Measurements from ENCODE around the gene TPPP3. TPM values are rescaled to one million over a fixed set of nuclear protein-coding genes. Genes with fewer than 3 reads are reported as not detected.
A peak's percentile ranks its signal among the peaks of the same experiment; 100 is the strongest.

The TPPP3 gene
- polyA plus RNA-seq, 1 of the 3 experiments (the other 2 are of a cell fraction): 33.5 TPM

DNA sequence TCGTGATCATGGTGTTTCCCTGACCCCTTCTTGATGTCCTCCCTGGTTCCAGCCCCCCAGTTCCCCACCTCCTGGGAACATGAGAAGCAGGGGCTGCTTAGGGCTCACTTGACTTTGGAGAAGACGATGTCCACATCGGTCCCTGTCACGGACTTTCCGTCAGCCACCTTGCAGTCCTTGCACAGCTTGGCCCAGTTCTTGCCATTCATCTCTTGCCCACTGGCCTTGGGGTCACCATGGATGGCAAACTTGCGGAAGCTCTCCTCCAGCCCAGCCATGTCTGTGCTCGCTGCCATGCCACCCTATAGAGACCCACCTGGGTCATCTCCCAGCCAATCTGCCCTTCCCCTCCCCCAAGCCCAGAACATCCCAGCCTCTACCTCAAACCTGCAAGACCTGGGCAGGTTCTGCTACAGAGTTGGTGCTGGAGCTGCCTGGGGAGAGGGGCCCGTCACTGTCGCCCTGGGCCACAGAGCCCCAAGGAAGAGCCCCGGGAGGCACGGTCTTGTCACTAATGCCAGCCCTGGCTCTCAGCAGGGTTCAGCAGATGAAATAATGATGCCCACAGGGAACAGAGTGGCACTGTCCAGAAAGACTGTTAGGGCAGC is 2.4 kb downstream of the TPPP3 start:
- no peaks in the 10 kb centered on the region for H3K27me3 ChIP-seq (ENCODE audit: insufficient read depth)
- no peak for TF ChIP-seq TEAD4 (IDR thresholded peaks at IDR 0.05; ENCODE audit: borderline replicate concordance, insufficient read depth)
- no peak for TF ChIP-seq RFX5 (IDR thresholded peaks at IDR 0.05; ENCODE audit: low read length)
- TF ChIP-seq FOXM1 (IDR thresholded peaks at IDR 0.05; ENCODE audit: low read depth): no peak
- TF ChIP-seq MXI1 (IDR thresholded peaks at IDR 0.05; ENCODE audit: low read depth, low read length): no peak
- TF ChIP-seq CHD2 (IDR thresholded peaks at IDR 0.05; ENCODE audit: low read length, partially characterized antibody): no peak
- TF ChIP-seq FOXJ3 (CRISPR knock-in tag; IDR thresholded peaks at IDR 0.05): no peak
- no peak for TF ChIP-seq EZH2phosphoT487 (IDR thresholded peaks at IDR 0.05; ENCODE audit: borderline replicate concordance, low read depth)
- TF ChIP-seq GABPA (IDR thresholded peaks at IDR 0.05; ENCODE audit: low read depth): no peak
- no peak for TF ChIP-seq CTCF (IDR thresholded peaks at IDR 0.05)

DNA sequence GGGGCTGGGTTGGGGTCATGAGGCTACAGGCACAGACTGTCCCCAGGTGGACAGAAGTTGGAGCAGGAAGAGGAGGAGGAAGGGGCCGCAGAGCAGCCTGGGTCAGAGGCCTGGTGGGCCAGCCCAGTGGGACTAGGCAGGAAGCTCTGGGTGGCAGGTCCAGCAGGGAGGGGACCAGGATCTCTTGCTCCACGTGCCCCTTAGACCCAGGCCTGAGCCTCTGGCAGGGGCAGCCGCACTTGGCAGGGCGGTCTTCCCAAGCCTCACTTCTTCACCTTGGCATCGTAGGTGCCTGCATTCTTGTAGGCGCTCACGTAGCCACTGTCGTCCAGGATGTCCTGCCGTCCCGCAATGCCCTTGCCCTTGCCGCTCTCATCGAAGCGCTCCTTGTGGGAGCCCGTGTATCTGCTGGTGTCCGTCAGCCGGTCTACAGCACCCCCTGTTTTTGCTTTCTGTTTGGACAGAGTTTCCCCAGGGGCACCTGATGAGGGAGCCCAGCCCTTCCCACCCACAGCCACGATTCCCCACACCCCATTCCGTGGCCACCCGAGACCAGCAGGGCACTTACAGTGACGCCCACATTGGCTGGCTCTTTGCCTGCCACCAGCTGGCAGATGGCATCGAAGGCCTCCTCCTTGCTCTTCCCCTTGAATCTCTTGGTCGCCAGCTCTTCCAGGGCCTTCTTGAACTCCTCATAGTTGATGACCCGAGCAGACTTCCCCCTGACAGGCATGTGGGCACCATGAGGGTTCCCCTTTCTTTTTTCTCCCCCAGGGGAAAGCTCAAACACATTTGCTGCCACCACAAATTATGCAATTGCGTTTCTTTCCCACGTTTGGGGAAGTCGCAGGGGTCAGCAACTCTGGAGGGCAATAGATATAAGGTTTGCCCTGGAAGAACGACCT is 3.1 kb downstream of the TPPP3 start:
- Histone ChIP-seq H3K9ac (no peak overlapping the region), H3K9me3 (no peaks in the 10 kb centered on the region), H2AFZ (ENCODE audit: low read depth) (no peak overlapping the region), H3K36me3 (replicated peaks in 1 of 2; ENCODE audit: control insufficient read depth in 1 of 2, insufficient read depth in 2 of 2, low read length in 1 of 2) (no peaks in the 10 kb centered on the region), H3K27me3 (ENCODE audit: insufficient read depth) (no peaks in the 10 kb centered on the region), H3K27ac (ENCODE audit: low read depth in 2 of 2, low read length in 1 of 2) (no peak overlapping the region; a peak in 1 of 4 replicates), H3F3A (replicated peaks; ENCODE audit: insufficient read depth) (peaks cover 5% of the 10 kb centered on the region), H3K4me3 (ENCODE audit: low read depth in 2 of 2, low read length in 1 of 2) (no peak overlapping the region), H3K79me2 (ENCODE audit: insufficient read depth) (no peaks in the 10 kb centered on the region), H3K9me2 (no peaks in the 10 kb centered on the region), H3K4me1 (ENCODE audit: control insufficient read depth in 1 of 2, insufficient read depth in 2 of 2, low read depth in 1 of 2, low read length in 1 of 2) (peaks cover 13 to 43% of the 10 kb centered on the region in 2 experiments; a peak in 2 of 4 replicates), H4K20me1 (ENCODE audit: insufficient read depth) (no peaks in the 10 kb centered on the region), H3K4me2 (no peak overlapping the region)
- no peak for DNase-seq
- ChIA-PET CTCF (interaction anchor here (1.4 to 2.4 kb wide), 4 partner anchors 17 to 91 kb away, joined by 3 to 12 read pairs (median 6); partner anchors contain the start of genes ATP6V0D1, KCTD19 and LRRC36), POLR2A (no interaction called here)
- WGBS (ENCODE audit: low lambda C conversion rate): 93% methylated on average over 24 of the region's 27 CpGs
- TF ChIP-seq RAD21 (IDR thresholded peaks at IDR 0.05; ENCODE audit: low read length) (no peak), RCOR1 (IDR thresholded peaks at IDR 0.05; ENCODE audit: low read length) (no peak), TAF1 (IDR thresholded peaks at IDR 0.05; ENCODE audit: borderline replicate concordance, low read depth, low read length) (no peak), IRF3 (IDR thresholded peaks at IDR 0.05; ENCODE audit: low read depth, low read length) (no peak), GABPA (IDR thresholded peaks at IDR 0.05; ENCODE audit: low read depth) (no peak), SIN3A (IDR thresholded peaks at IDR 0.05; ENCODE audit: borderline replicate concordance, low read depth, low read length) (no peak), USF1 (IDR thresholded peaks at IDR 0.05; ENCODE audit: borderline replicate concordance, low read depth) (no peak), CHD2 (IDR thresholded peaks at IDR 0.05; ENCODE audit: low read length, partially characterized antibody) (no peak), FOSL2 (IDR thresholded peaks at IDR 0.05; ENCODE audit: borderline replicate concordance, low read depth) (no peak), MEF2A (IDR thresholded peaks at IDR 0.05; ENCODE audit: borderline replicate concordance, low read depth) (no peak), YY1 (IDR thresholded peaks at IDR 0.05; ENCODE audit: low read depth) (no peak), GATA2 (CRISPR knock-in tag; IDR thresholded peaks at IDR 0.05) (no peak), ELF1 (IDR thresholded peaks at IDR 0.05) (no peak), POLR2AphosphoS5 (IDR thresholded peaks at IDR 0.05; ENCODE audit: low read depth, low read length) (no peak), MAX (IDR thresholded peaks at IDR 0.05; ENCODE audit: low read depth) (no peak)

More for the DNA sequence above, 2.4 kb downstream of the TPPP3 start:
- peaks cover 10 to 48% of the 10 kb centered on the region in 2 experiments; a peak in 2 of 4 replicates for H3K4me1 ChIP-seq (ENCODE audit: control insufficient read depth in 1 of 2, insufficient read depth in 2 of 2, low read depth in 1 of 2, low read length in 1 of 2)
- H3F3A ChIP-seq (replicated peaks; ENCODE audit: insufficient read depth): peaks cover 5% of the 10 kb centered on the region
- ChIA-PET POLR2A (interaction anchor here (0.6 kb wide), 1 partner anchor 298 kb away, joined by 5 read pairs; no protein-coding TSS in a partner anchor), CTCF (interaction anchor here (0.9 to 2.4 kb wide), 7 partner anchors 18 to 130 kb away, joined by 3 to 12 read pairs (median 3); partner anchors contain the start of genes ATP6V0D1, KCTD19 and LRRC36)
- H3K4me2 ChIP-seq: no peak overlapping the region
- DNase-seq: no peak
- H3K4me3 ChIP-seq (ENCODE audit: low read depth in 2 of 2, low read length in 1 of 2): no peak overlapping the region
- no peaks in the 10 kb centered on the region for H3K9me2 ChIP-seq
- no peaks in the 10 kb centered on the region for H3K36me3 ChIP-seq (replicated peaks in 1 of 2; ENCODE audit: control insufficient read depth in 1 of 2, insufficient read depth in 2 of 2, low read length in 1 of 2)
- H3K9ac ChIP-seq: no peak overlapping the region
- no peak overlapping the region for H2AFZ ChIP-seq (ENCODE audit: low read depth)
- 96% methylated on average over 7 of the region's 11 CpGs for WGBS (ENCODE audit: low lambda C conversion rate)
- H3K79me2 ChIP-seq (ENCODE audit: insufficient read depth): no peaks in the 10 kb centered on the region
- H4K20me1 ChIP-seq (ENCODE audit: insufficient read depth): no peaks in the 10 kb centered on the region
- H3K9me3 ChIP-seq: no peaks in the 10 kb centered on the region
- H3K27ac ChIP-seq (ENCODE audit: low read depth in 2 of 2, low read length in 1 of 2): peak overlapping the region in 1 of 2 experiments; percentile 29; a peak in 1 of 4 replicates
